Measurements from ENCODE around the gene TUBGCP2.

- TF ChIP-seq POLR2A (IDR thresholded peaks at IDR 0.05) (no peak), EP300 (IDR thresholded peaks at IDR 0.05) (no peak)
- TF ChIP-seq, protein P1, sequence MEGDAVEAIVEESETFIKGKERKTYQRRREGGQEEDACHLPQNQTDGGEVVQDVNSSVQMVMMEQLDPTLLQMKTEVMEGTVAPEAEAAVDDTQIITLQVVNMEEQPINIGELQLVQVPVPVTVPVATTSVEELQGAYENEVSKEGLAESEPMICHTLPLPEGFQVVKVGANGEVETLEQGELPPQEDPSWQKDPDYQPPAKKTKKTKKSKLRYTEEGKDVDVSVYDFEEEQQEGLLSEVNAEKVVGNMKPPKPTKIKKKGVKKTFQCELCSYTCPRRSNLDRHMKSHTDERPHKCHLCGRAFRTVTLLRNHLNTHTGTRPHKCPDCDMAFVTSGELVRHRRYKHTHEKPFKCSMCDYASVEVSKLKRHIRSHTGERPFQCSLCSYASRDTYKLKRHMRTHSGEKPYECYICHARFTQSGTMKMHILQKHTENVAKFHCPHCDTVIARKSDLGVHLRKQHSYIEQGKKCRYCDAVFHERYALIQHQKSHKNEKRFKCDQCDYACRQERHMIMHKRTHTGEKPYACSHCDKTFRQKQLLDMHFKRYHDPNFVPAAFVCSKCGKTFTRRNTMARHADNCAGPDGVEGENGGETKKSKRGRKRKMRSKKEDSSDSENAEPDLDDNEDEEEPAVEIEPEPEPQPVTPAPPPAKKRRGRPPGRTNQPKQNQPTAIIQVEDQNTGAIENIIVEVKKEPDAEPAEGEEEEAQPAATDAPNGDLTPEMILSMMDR (IDR thresholded peaks at IDR 0.05), result no peak
These were observed 37.8 kb downstream of the TUBGCP2 start for GRCh38 chr10:133270773-133271297.

Data from ovary (tissue), 3 donors.